ENCODE measurements around the gene HMX1.

Gene HMX1

GRCh38 chr4:8857766-8858700 is 13.6 kb downstream of the HMX1 start:
- DNase-seq (ENCODE audit: low read depth in 2 of 2): no peak

DNA sequence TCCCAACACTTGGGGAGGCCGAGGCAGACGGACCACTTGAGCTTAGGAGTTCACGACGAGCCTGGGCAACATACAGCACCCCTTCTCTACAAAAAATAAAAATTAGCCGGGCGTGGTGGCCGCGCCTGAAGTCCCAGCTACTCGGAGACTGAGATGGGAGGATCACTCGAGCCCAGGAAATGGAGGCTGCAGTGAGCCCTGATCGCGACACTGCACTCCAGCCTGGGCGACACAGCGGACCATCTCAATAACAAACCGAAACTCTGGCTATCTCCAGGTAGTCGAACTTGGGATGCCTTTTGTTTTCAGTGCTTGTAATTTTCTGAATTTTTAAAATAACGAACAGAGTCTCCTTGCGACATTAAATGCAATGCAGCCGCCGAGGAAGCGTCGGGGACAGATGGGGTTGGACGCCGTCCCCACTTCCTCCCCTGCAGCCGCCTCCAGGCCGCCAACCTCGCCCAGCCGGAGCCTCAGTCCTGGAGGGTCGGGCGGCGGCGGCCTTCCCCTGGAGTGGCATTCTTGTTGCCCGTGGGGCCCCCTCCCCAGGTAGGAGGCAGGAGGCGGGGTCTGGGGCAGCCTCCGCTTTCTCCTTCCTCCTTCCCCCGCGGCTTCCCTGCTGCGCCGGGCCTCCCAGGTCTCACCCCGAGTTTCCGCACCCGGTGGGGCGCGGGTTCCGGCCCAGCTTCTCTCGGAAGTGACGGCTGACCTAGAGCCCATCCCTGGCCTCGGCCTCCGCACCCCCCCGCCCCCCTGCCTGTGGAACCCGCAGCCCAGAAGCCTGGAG is 14.6 kb downstream of the HMX1 start:
- DNase-seq (ENCODE audit: low read depth in 2 of 2): no peak

- no peak for DNase-seq (ENCODE audit: low read depth in 2 of 2)
Measured at GRCh38 chr4:8855818-8856245, 15.8 kb downstream of the HMX1 start.

DNA sequence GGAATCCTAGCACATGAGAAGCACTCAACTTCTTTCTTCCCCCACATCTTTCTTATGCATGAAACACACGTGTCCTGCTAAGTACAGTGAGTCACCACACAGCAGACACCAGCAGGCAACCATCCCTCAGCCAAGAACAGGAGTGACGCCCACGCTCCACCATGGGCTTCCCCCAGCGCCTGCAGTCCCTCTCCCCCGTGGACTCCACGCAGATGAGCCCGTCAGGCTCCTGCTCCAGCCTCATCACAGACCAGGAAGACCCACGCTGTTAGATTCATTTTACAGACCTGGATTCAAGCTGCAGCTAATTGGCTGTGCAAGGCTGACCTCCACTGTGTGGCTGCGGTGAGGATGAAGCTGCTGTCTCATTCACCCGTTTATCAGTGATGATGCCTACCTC is 16.7 kb downstream of the HMX1 start:
- DNase-seq (ENCODE audit: low read depth in 2 of 2): no peak

- no peak for DNase-seq (ENCODE audit: low read depth in 2 of 2)
Measured at GRCh38 chr4:8854016-8854415, 17.6 kb downstream of the HMX1 start.

DNA sequence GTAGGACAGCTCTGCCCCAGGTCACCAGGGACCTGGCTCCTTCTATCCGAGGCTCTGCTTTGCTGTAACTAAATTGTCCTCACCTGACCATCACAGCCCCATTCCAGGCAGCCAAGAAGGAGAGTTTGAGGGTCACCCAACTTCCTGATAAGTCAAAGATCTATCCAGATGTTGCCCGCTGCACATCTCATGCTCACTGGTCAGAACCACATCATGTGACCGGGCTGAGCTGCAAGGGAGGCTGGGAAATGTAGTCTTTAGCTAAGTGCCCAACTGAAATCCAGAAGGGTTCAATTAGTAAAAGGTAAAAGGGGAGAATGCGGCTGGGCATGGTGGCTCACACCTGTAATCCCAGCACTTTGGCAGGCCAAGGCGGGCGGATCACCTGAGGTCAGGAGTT is 18.4 kb downstream of the HMX1 start:
- DNase-seq (ENCODE audit: low read depth in 2 of 2): no peak

GRCh38 chr4:8852118-8852704 is 19.4 kb downstream of the HMX1 start:
- DNase-seq (ENCODE audit: low read depth in 2 of 2): no peak

- DNase-seq (ENCODE audit: low read depth in 2 of 2): no peak
Measured at GRCh38 chr4:8851321-8852117, 20.1 kb downstream of the HMX1 start.

DNA sequence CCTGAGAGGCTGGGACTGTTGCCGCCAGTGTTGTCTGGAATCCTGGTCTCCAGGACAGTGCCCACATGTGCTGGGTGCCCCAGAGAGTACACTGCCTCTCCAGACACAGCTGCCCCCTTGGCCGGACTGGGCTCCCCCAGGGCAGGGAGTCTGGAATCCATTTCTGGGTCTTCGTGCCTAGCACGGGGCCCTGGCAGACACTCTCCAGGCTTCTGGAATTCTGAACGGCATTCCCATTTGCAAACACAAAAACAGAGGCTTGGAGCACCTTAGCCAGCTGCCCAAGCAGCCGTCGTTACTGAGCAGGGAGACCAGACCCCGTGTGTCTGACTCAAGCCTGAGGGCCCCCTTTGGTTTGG is 20.8 kb downstream of the HMX1 start:
- no peak for DNase-seq (ENCODE audit: low read depth in 2 of 2)

DNA sequence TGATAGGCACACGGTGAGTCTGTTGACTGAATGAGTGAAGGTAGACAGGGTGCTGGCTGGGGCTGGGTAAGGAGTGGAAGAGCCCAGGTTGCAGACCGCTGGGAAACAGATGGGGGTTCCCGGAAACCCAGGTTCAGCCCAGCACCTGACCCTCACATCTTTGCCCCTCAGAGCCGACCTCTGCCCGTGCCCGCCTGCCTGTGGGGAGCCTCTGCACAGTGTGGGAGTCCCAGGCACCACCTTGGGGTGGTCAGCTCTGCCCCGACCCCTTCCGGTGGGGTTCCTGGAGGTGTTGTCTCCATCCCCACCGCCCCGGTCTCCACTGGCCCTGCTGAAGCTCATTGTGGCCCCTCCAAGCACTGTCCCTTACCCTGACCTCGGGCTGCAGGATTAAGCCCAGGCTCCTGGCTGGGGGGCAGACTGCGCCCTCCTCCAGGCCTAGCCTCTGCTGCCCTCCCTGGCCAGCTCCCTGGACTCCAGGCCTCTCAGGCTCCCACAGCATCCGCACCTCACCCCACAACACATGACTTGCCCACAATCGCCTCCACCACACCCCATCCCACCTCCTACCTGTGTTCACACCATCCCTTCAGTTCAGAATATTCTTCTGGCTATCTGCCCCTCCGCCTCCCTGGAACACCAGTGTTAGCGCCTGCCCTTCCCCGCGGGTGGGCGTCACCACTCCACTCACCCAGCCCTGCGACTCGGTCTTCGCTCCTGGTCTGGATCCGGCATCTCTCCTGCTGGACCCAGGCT is 21.4 kb downstream of the HMX1 start:
- no peak for DNase-seq (ENCODE audit: low read depth in 2 of 2)

DNA sequence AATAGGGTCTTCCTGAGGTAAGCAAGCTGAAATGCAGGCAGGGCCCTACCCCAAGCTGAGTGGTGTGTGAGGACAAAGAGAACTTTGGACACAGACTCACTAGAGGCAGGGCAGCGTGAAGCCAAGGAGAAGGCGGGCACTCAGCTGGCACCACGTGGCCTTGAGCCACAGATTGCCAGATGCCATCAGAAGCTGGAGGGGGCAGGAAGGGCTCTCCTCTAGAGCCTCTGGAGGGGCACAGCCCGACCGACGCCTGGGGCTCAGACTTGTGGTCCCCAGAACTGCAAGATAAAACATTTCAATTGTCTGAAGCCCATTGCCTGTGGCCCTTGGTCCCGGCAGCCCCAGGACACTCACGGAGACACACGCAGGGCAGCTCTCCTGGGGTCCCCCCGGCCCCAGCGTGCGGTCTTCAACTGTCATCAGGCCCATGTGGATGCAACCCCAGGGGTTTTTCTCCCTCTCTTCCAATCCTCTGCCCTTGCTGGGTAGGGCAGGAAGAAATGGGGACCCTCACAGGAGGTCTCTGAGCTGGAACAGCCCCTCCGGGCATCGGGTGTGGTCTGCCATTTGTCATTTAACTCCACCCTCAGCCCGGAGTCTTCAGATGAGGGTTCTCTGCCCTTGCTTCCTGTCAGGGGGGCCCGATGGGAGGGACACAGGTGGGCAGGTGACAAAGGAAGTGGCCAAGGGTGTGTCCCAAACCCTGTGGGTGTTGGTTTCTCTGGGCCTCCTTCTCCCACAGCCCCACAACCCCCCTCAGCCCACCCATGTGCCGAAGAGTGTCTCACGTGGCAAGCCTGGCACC is 22.2 kb downstream of the HMX1 start:
- no peak for DNase-seq (ENCODE audit: low read depth in 2 of 2)

GRCh38 chr4:8848507-8849265 is 23.0 kb downstream of the HMX1 start:
- no peak for DNase-seq (ENCODE audit: low read depth in 2 of 2)

- DNase-seq (ENCODE audit: low read depth in 2 of 2): no peak
Measured at GRCh38 chr4:8847764-8848163, 23.9 kb downstream of the HMX1 start.

DNA sequence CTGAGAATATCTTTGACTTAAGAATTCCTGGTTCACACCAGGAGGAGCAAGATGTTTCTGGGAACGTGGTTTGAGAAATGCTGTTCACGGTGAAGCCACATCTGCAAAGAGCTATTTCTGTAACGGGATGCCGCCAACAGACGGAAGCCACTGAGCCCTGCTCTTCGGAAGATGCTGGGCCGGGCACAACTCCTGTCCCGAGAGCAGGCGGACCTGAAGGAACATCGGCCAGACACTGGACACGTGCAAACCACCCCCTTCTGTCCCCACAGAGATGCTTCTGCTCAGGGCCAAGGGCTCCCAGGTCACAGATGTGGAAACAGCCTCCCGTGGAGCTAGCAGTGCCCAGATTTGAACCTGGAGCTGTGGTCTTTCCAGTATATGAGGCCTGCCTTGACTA is 24.3 kb downstream of the HMX1 start:
- no peak for DNase-seq (ENCODE audit: low read depth in 2 of 2)

GRCh38 chr4:8846826-8847225 is 24.8 kb downstream of the HMX1 start:
- DNase-seq (ENCODE audit: low read depth in 2 of 2): no peak

- no peak for DNase-seq (ENCODE audit: low read depth in 2 of 2)
Measured at GRCh38 chr4:8846046-8846720, 25.5 kb downstream of the HMX1 start.

- DNase-seq (ENCODE audit: low read depth in 2 of 2): no peak
Measured at GRCh38 chr4:8844976-8845690, 26.5 kb downstream of the HMX1 start.

DNA sequence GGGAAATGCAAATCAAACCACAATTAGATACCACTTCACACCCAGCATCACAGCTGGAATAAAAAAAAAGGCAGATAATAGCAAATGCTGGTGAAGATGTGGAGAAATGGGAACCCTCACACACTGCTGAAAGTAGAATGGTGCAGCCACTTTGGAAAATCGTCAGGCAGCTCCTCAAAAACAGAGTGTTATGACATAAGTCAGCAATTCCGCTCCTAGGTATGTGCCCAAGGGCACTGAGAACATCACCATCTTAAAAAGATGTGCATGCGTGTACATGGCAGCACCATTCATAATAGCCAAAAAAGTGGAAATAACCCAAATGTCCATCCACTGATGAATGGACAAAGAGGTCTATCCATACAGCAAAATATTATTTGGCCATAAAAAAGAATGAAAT is 28.0 kb downstream of the HMX1 start:
- DNase-seq (ENCODE audit: low read depth in 2 of 2): no peak
